Aorta (tissue), 5 donors: ENCODE data around the gene ACMSD. TPM values are rescaled to one million over a fixed set of nuclear protein-coding genes. Genes with fewer than 3 reads are reported as not detected.
"Not testable (repeated sequence)": the region's sequence is repeated elsewhere in the genome, so short reads cannot be mapped to it uniquely, and the experiment has no call there.

ENCODE experiments used
- ATAC-seq: fragments of 200-7000 bp; cut with Tn5 transposase; one replicate; pipeline ENCODE4 v1.9.1; 2022; ENCODE audit warnings: moderate library complexity; ENCODE audit not compliant: low FRiP score
- DNase-seq, 2 donors: peaks; one replicate each; pipeline ENCODE4 v3.0.0-alpha.2; 2020
- H3K27ac ChIP-seq, 2 donors: one replicate each; pipeline ENCODE4 v1.5.1; 2013; ENCODE audit warnings: low read length in 2 of 2, mild to moderate bottlenecking in 2 of 2, moderate library complexity in 2 of 2, control low read depth in 1 of 2, inconsistent platforms in 1 of 2, low read depth in 1 of 2
- H3K27me3 ChIP-seq, 2 donors: one replicate each; pipeline ENCODE4 v1.6.1; 2013; ENCODE audit warnings: control low read depth in 1 of 2, low read length in 1 of 2, mild to moderate bottlenecking in 1 of 2, moderate library complexity in 1 of 2; ENCODE audit not compliant: insufficient read depth in 2 of 2, control insufficient read depth in 1 of 2
- H3K36me3 ChIP-seq, 2 donors: one replicate each; pipeline ENCODE4 v1.6.1; 2013; ENCODE audit warnings: control low read depth in 1 of 2, low read length in 1 of 2, mild to moderate bottlenecking in 1 of 2; ENCODE audit not compliant: insufficient read depth in 2 of 2, control insufficient read depth in 1 of 2
- H3K4me1 ChIP-seq, 2 donors: one replicate each; pipeline ENCODE4 v1.6.1; 2013; ENCODE audit warnings: low read length in 2 of 2, control low read depth in 1 of 2, mild to moderate bottlenecking in 1 of 2, moderate library complexity in 1 of 2; ENCODE audit not compliant: insufficient read depth in 2 of 2, control insufficient read depth in 1 of 2
- H3K4me3 ChIP-seq, 2 donors: one replicate each; pipeline ENCODE4 v1.5.1; 2013; ENCODE audit warnings: low read length in 2 of 2, control low read depth in 1 of 2, mild to moderate bottlenecking in 1 of 2
- H3K9me3 ChIP-seq: one replicate; pipeline ENCODE4 v1.6.1; 2013; ENCODE audit warnings: mild to moderate bottlenecking, low read length; ENCODE audit not compliant: control insufficient read depth
- WGBS, 2 donors: extraction: QIAGEN DNeasy Blood & Tissue Kit; methylation state at CpG; one replicate each; pipeline ENCODE4 v1.1.7; 2013; 5-methylcytosine and 5-hydroxymethylcytosine counted together
- intact Hi-C, 2 donors: fragments of 100-400 bp; cut with DNase I; formaldehyde crosslinking; loops; one replicate each; pipeline versions ENCODE4 v1.14.2 to v1.15.0; 2022
- polyA plus RNA-seq, 2 donors: library from polyadenylated mRNA; stranded (reverse); fragments of 200-250 nt; gene quantifications; one replicate each; pipeline ENCODE4 v1.2.3, GENCODE V29; 2013
- total RNA-seq, 2 donors: library from RNA; stranded (reverse); fragmentation: NEBNext Ultra II Directional; extraction: Animal tissue kit (Norgen Biotek cat#: 25700); gene quantifications; one replicate each; pipeline ENCODE4 v1.2.1, GENCODE V29; 2021
- donor health status: healthy with polysubstance abuse.
- donor health status: Bipolar disorder and iron deficiency.
- donor health status: DM: no; HTN: no; CAD: no.
- donor health status: DM: no; HTN: no; CAD: no.
- donor health status: DM: yes; HTN: yes; CAD: no.

Gene ACMSD
- total and polyA plus RNA-seq, 4 donors = not detected

GRCh38 chr2:134905168-134905567 lies 66.8 kb downstream of the ACMSD start:
- no peak overlapping the region for H3K4me3 ChIP-seq
- ATAC-seq = no peak
- H3K27ac ChIP-seq = no peak overlapping the region
- 93 to 98% methylated on average over 2 of the region's 2 CpGs for WGBS, 2 donors
- no peaks in the 10 kb centered on the region for H3K9me3 ChIP-seq
- intact Hi-C loops = loop anchor here in 1 of 2 donors (10.0 kb wide), 1 partner anchor 450 kb away; no protein-coding TSS in a partner anchor
- no peaks in the 10 kb centered on the region for H3K4me1 ChIP-seq
- no peak for DNase-seq
- no peaks in the 10 kb centered on the region for H3K36me3 ChIP-seq
- H3K27me3 ChIP-seq = no peaks in the 10 kb centered on the region

DNA sequence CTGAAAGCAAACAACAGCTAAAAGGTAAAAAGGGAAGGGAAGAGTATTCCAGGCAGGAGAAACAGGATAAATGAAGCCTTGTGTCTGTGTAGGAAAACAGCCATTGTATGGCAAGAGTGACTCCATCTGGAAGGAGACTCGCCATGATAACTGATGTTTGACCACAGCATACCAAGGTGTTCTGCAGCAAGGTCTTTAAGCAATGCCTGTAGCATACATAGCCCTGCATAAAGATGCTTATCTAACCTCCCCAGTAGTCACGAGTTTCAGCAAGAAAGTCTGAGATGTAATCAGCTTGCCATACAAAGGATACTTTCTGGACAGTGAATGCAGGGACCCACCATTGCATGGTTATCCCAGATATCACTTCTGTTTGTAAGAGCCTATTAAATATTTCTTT lies 68.3 kb downstream of the ACMSD start:
- H3K27ac ChIP-seq = no peak overlapping the region
- no peak for DNase-seq
- WGBS, 2 donors = 69 to 75% methylated on average over 2 of the region's 2 CpGs
- intact Hi-C loops = loop anchor here in 1 of 2 donors (10.0 kb wide), 1 partner anchor 452 kb away; no protein-coding TSS in a partner anchor
- no peak overlapping the region for H3K4me3 ChIP-seq
- ATAC-seq = no peak
- H3K27me3 ChIP-seq = no peaks in the 10 kb centered on the region
- H3K4me1 ChIP-seq = no peaks in the 10 kb centered on the region
- no peaks in the 10 kb centered on the region for H3K36me3 ChIP-seq
- H3K9me3 ChIP-seq = no peaks in the 10 kb centered on the region

DNA sequence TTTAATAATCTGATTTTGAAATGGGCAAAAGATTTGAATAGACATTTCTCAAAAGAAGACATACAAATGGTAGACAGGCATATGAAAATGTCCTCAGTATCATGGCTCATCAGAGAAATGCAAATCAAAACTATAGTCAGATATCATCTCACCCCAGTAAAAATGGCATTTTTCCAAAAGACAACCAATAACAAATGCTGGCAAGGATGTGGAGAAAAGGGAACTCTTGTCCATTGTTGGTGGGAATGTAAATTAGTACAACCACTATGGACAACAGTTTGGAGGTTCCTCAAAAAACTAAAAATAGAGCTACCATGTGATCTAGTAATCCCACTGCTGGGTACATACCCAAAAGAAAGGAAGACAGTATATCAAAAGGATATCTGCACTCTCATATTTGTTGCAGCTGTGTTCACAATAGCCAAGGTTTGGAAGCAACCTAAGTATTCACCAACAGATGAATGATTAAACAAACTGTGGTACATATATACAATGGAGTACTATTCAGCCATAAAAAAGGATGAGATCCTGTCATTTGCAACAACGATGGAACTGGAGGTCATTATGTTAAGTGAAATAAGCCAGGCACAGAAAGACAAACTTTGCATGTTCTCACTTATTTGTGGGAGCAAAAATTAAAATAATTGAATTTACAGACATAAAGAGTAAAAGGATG lies 69.2 kb downstream of the ACMSD start:
- H3K27ac ChIP-seq, H3K27me3 ChIP-seq, H3K4me3 ChIP-seq, H3K36me3 ChIP-seq, DNase-seq, ATAC-seq, H3K4me1 ChIP-seq, H3K9me3 ChIP-seq: not testable (repeated sequence)
- intact Hi-C loops = loop anchor here in 1 of 2 donors (10.0 kb wide), 1 partner anchor 453 kb away; no protein-coding TSS in a partner anchor
- 80 to 87% methylated on average over 1 of the region's 1 CpG for WGBS, 2 donors

DNA sequence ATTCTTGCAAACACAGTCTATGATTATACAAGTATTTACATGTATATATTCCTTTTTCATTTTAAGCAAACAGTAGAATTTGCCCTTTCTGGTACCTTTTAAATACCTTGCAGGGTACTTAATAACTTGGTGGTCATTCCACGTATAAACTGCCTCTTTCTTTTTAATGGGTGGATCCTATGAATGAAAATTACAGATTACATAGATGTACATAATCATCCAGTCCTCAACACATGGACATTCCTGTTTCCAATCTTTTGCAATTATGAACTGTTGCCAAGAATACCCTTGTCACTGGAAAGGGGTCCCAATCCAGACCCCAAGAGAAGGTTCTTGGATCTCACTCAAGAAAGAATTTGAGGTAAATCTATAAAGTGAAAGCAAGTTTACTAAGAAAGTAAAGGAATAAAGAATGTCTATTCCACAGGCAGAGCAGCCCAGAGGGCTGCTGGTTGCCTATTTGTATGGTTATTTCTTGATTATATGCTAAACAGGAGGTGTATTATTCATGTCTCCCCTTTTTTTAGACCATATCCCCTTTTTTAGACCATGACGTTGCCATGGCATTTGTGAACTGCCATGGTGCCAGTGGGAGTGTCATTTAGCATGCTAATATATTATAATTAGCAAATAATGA lies 72.5 kb downstream of the ACMSD start:
- no peaks in the 10 kb centered on the region for H3K27me3 ChIP-seq
- H3K36me3 ChIP-seq = no peaks in the 10 kb centered on the region
- intact Hi-C loops = loop anchor here in 1 of 2 donors (10.0 kb wide), 1 partner anchor 964 kb away; the partner anchor contains the start of gene MCM6
- H3K4me3 ChIP-seq = no peak overlapping the region
- DNase-seq (no peak), ATAC-seq (no peak)
- no peaks in the 10 kb centered on the region for H3K4me1 ChIP-seq
- H3K9me3 ChIP-seq = no peaks in the 10 kb centered on the region
- 74 to 85% methylated on average over 2 of the region's 2 CpGs for WGBS, 2 donors
- no peak overlapping the region for H3K27ac ChIP-seq

GRCh38 chr2:134911400-134911785 lies 73.0 kb downstream of the ACMSD start:
- Histone ChIP-seq H3K27me3 (no peaks in the 10 kb centered on the region), H3K9me3 (no peaks in the 10 kb centered on the region), H3K27ac (no peak overlapping the region), H3K4me3 (no peak overlapping the region), H3K36me3 (no peaks in the 10 kb centered on the region), H3K4me1 (no peaks in the 10 kb centered on the region)
- intact Hi-C loops = loop anchor here in 1 of 2 donors (10.0 kb wide), 1 partner anchor 963 kb away; the partner anchor contains the start of gene MCM6
- WGBS, 2 donors = 90 to 91% methylated on average over 3 of the region's 3 CpGs
- DNase-seq (no peak), ATAC-seq (no peak)

DNA sequence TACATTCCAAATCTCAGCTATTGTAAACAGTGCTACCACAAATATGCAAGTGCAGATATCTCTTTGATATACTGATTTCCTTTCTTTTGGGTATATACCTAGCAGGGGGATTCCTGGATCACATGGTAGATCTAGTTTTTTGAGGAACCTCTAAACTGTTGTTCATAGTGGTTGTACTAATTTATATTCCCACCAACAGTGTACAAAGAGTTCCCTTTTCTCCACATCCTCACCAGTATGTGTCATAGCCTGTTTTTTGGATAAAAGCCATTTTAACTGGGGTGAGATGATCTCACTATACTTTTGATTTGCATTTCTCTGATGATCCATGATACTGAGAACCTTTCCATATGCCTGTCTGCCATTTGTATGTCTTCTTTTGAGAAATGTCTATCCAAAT lies 73.9 kb downstream of the ACMSD start:
- Histone ChIP-seq H3K9me3 (no peaks in the 10 kb centered on the region), H3K4me3 (no peak overlapping the region), H3K27ac (no peak overlapping the region), H3K27me3 (no peaks in the 10 kb centered on the region), H3K36me3 (no peaks in the 10 kb centered on the region), H3K4me1 (no peaks in the 10 kb centered on the region)
- DNase-seq = no peak
- intact Hi-C loops = loop anchor here in 1 of 2 donors (10.0 kb wide), 1 partner anchor 962 kb away; the partner anchor contains the start of gene MCM6
- ATAC-seq = no peak

DNA sequence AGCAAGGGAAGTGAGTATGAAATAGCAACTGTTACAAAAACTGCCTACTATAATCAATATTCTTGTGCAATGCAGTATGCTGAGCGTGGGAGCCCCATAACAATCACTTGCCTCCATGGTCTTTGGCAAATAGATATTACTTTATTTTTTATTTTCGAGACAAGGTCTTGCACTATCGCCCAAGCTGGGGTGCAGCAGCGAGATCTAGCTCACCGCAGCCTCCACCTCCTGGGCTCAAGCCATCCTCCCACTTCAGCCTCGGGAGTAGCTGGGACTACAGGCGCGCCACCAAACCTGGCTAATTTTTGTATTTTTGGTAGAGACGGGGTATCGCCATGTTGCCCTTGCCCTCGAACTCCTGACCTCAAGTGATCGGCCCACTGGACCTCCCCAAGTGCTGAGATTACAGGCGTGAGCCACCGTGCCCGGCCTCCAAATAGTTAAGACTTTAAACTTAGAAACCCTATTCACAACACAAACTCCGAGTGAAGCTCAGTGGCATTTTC lies 79.0 kb downstream of the ACMSD start:
- H3K4me1 ChIP-seq = no peaks in the 10 kb centered on the region
- WGBS, 2 donors = 40 to 44% methylated on average over 16 of the region's 16 CpGs
- no peaks in the 10 kb centered on the region for H3K9me3 ChIP-seq
- H3K4me3 ChIP-seq = peak overlapping the region; percentile 44 to 69
- intact Hi-C loops = loop anchor here (5.0 to 10.0 kb wide), 2 partner anchors 825 to 957 kb away; partner anchors contain the start of genes UBXN4 (in 2 of the 2) and MCM6 (in 1 of the 2)
- H3K36me3 ChIP-seq = no peaks in the 10 kb centered on the region
- no peaks in the 10 kb centered on the region for H3K27me3 ChIP-seq
- DNase-seq (peak in 1 of 2 donors; percentile 42), ATAC-seq (no peak)
- H3K27ac ChIP-seq = peak overlapping the region; percentile 31 to 43

GRCh38 chr2:134917888-134918525 lies 79.6 kb downstream of the ACMSD start:
- Histone ChIP-seq H3K4me3 (peak overlapping the region; percentile 44 to 69), H3K27me3 (no peaks in the 10 kb centered on the region), H3K36me3 (no peaks in the 10 kb centered on the region), H3K9me3 (no peaks in the 10 kb centered on the region), H3K4me1 (no peaks in the 10 kb centered on the region), H3K27ac (peak overlapping the region; percentile 31 to 43)
- WGBS, 2 donors = 1% methylated on average over 37 to 38 of the region's 38 CpGs
- DNase-seq (no peak), ATAC-seq (peak; percentile 93)
- intact Hi-C loops = loop anchor here (5.0 to 10.0 kb wide), 2 partner anchors 824 to 957 kb away; partner anchors contain the start of genes UBXN4 (in 2 of the 2) and MCM6 (in 1 of the 2)
